RKO (cell line): ENCODE results near the gene MPG.

Experiments used
- DNase-seq: peaks from one replicate; pipeline ENCODE4 v3.0.0-alpha.2; 2016; ENCODE audit warnings: low spot score

The MPG gene

GRCh38 chr16:83781-84615 is 6.0 kb downstream of the MPG start:
- DNase-seq: no peak

- peak; percentile 90 for DNase-seq
Measured at GRCh38 chr16:84718-85406, 6.8 kb downstream of the MPG start.

- no peak for DNase-seq
Measured at GRCh38 chr16:85407-85782, 7.4 kb downstream of the MPG start.

GRCh38 chr16:85865-86264 is 7.8 kb downstream of the MPG start:
- DNase-seq: no peak

GRCh38 chr16:86483-86952 is 8.5 kb downstream of the MPG start:
- no peak for DNase-seq

GRCh38 chr16:88613-89012 is 10.6 kb downstream of the MPG start:
- no peak for DNase-seq

- DNase-seq: no peak
Measured at GRCh38 chr16:89391-90302, 11.6 kb downstream of the MPG start.

- DNase-seq: no peak
Measured at GRCh38 chr16:91484-91883, 13.5 kb downstream of the MPG start.

- no peak for DNase-seq
Measured at GRCh38 chr16:92431-93339, 14.7 kb downstream of the MPG start.

- DNase-seq: no peak
Measured at GRCh38 chr16:94918-95265, 16.9 kb downstream of the MPG start.

GRCh38 chr16:96935-97381 is 18.9 kb downstream of the MPG start:
- DNase-seq: peak; percentile 86

GRCh38 chr16:97822-98221 is 19.8 kb downstream of the MPG start:
- DNase-seq: no peak

- DNase-seq: no peak
Measured at GRCh38 chr16:100989-101388, 23.0 kb downstream of the MPG start.

- DNase-seq: no peak
Measured at GRCh38 chr16:101586-101985, 23.6 kb downstream of the MPG start.

- DNase-seq: no peak
Measured at GRCh38 chr16:102060-102855, 24.2 kb downstream of the MPG start.

- no peak for DNase-seq
Measured at GRCh38 chr16:104355-104754, 26.3 kb downstream of the MPG start.

GRCh38 chr16:104928-105327 is 26.9 kb downstream of the MPG start:
- DNase-seq: no peak

- no peak for DNase-seq
Measured at GRCh38 chr16:105521-105920, 27.5 kb downstream of the MPG start.

- peak; percentile 86 for DNase-seq
Measured at GRCh38 chr16:106623-107324, 28.7 kb downstream of the MPG start.
